ENCODE data around the gene CFAP45. TPM values are rescaled to one million over a fixed set of nuclear protein-coding genes. Genes with fewer than 3 reads are reported as not detected.
"Not testable (repeated sequence)": the region's sequence is repeated elsewhere in the genome, so short reads cannot be mapped to it uniquely, and the experiment has no call there.

The CFAP45 gene
- total RNA-seq, 6 experiments from 2014 or later: 0.94 to 2.5 (median 1.2) TPM

GRCh38 chr1:159900755-159901360, 893 bp upstream of the CFAP45 start:
- no peak for DNase-seq
- Mint-ChIP-seq H3K9me3 (peaks cover 6% of the 10 kb centered on the region), H3K36me3 (ENCODE audit: low read depth) (peaks cover 8% of the 10 kb centered on the region), H3K27ac (no peak overlapping the region; the same call in 1 of the 2 replicates), H3K27me3 (ENCODE audit: insufficient read depth) (no peaks in the 10 kb centered on the region), H3K4me3 (no peak overlapping the region), H3K4me1 (ENCODE audit: low read depth) (peaks cover 21% of the 10 kb centered on the region)
- no peak for TF ChIP-seq CTCF (IDR thresholded peaks at IDR 0.05)

- not testable (repeated sequence) for DNase-seq; H3K4me3 Mint-ChIP-seq; H3K9me3 Mint-ChIP-seq; H3K36me3 Mint-ChIP-seq (ENCODE audit: low read depth); H3K27me3 Mint-ChIP-seq (ENCODE audit: insufficient read depth)
- Mint-ChIP-seq H3K27ac (peak overlapping the region; percentile 77), H3K4me1 (ENCODE audit: low read depth) (peaks cover 22% of the 10 kb centered on the region)
Observed at GRCh38 chr1:159899634-159900033, 331 bp downstream of the CFAP45 start.

GRCh38 chr1:159898527-159898926, 1.4 kb downstream of the CFAP45 start:
- Mint-ChIP-seq H3K4me3 (no peak overlapping the region), H3K27ac (no peak overlapping the region), H3K27me3 (ENCODE audit: insufficient read depth) (no peaks in the 10 kb centered on the region), H3K9me3 (peaks cover under 1% of the 10 kb centered on the region; the same call in 1 of the 2 replicates), H3K4me1 (ENCODE audit: low read depth) (peaks cover 22% of the 10 kb centered on the region), H3K36me3 (ENCODE audit: low read depth) (peaks cover 2% of the 10 kb centered on the region)
- no peak for TF ChIP-seq CTCF (IDR thresholded peaks at IDR 0.05)
- no peak for DNase-seq

GRCh38 chr1:159897962-159898361, 2.0 kb downstream of the CFAP45 start:
- no peak overlapping the region for H3K27ac Mint-ChIP-seq
- H3K9me3 Mint-ChIP-seq: no peaks in the 10 kb centered on the region
- peaks cover 22% of the 10 kb centered on the region for H3K4me1 Mint-ChIP-seq (ENCODE audit: low read depth)
- H3K27me3 Mint-ChIP-seq (ENCODE audit: insufficient read depth): no peaks in the 10 kb centered on the region
- H3K36me3 Mint-ChIP-seq (ENCODE audit: low read depth): no peaks in the 10 kb centered on the region
- H3K4me3 Mint-ChIP-seq: no peak overlapping the region
- no peak for DNase-seq
- no peak for TF ChIP-seq CTCF (IDR thresholded peaks at IDR 0.05)

- Mint-ChIP-seq H3K4me1 (ENCODE audit: low read depth) (peaks cover 23% of the 10 kb centered on the region), H3K9me3 (no peaks in the 10 kb centered on the region), H3K4me3 (no peak overlapping the region), H3K27me3 (ENCODE audit: insufficient read depth) (no peaks in the 10 kb centered on the region), H3K27ac (no peak overlapping the region), H3K36me3 (ENCODE audit: low read depth) (no peaks in the 10 kb centered on the region)
- TF ChIP-seq CTCF (IDR thresholded peaks at IDR 0.05): no peak
- no peak for DNase-seq
Observed at GRCh38 chr1:159896546-159896930, 3.4 kb downstream of the CFAP45 start.

GRCh38 chr1:159895836-159896545, 4.0 kb downstream of the CFAP45 start:
- no peaks in the 10 kb centered on the region for H3K9me3 Mint-ChIP-seq
- no peak overlapping the region for H3K4me3 Mint-ChIP-seq
- no peaks in the 10 kb centered on the region for H3K36me3 Mint-ChIP-seq (ENCODE audit: low read depth)
- no peak for TF ChIP-seq CTCF (IDR thresholded peaks at IDR 0.05)
- no peak overlapping the region for H3K27ac Mint-ChIP-seq
- peaks cover 25% of the 10 kb centered on the region for H3K4me1 Mint-ChIP-seq (ENCODE audit: low read depth)
- DNase-seq: no peak
- H3K27me3 Mint-ChIP-seq (ENCODE audit: insufficient read depth): no peaks in the 10 kb centered on the region
